Urothelium cell line (cell line): ENCODE data around the gene STX7.

ENCODE experiments used
- DNase-seq: peaks from one replicate; pipeline ENCODE4 v3.0.0; 2011; ENCODE audit warnings: low spot score, mixed read lengths
- FAIRE-seq: peaks from 2 replicates; lab custom pipeline; 2011; peaks lifted over from hg19 to GRCh38; lab: Jason Lieb, UNC

Gene STX7

GRCh38 chr6:132478674-132479073 is 34.2 kb downstream of the STX7 start:
- DNase-seq (no peak), FAIRE-seq (no peak)

GRCh38 chr6:132478266-132478665 is 34.6 kb downstream of the STX7 start:
- FAIRE-seq (no peak), DNase-seq (no peak)

DNA sequence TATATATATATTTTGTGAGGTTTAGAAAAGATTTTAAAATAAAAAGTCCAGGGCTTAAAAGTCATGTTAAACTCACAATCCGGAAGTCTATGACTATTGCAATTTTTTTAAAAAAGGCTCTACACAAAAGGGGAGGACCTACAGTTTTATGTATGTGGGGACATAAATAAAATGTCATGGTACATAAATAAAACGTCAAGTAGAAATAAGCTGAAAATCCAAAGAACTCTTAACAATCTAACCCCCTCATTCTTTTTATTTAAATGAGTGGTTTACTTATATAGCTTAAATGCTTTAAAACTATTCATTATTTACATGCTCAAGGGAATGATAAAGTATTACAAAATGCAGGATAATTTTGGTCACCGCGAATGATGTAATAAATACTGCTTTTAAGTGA is 36.2 kb downstream of the STX7 start:
- FAIRE-seq (no peak), DNase-seq (no peak)

DNA sequence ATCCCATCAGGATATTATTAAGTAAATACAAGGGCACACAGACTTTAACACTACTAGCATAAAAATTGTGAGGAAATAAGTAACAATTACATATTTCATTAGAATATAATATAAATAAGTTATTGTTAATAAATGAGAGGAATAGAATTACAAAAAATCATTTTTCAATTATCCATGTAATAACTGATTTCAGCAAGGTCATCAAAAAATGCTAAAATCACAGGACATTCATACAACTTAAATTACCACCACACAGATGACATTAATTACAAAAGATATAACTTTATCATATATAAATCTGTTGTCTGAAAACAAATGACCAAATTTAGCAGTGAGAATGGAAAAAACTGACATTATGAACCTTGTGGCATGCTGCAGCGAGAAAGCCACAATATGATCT is 37.0 kb downstream of the STX7 start:
- FAIRE-seq (no peak), DNase-seq (no peak)

GRCh38 chr6:132471787-132472186 is 41.1 kb downstream of the STX7 start:
- no peak for FAIRE-seq
- no peak for DNase-seq

GRCh38 chr6:132466952-132467351 is 46.0 kb downstream of the STX7 start:
- FAIRE-seq (no peak), DNase-seq (no peak)

- FAIRE-seq (no peak), DNase-seq (no peak)
Observed at GRCh38 chr6:132465530-132466485, 47.1 kb downstream of the STX7 start.

DNA sequence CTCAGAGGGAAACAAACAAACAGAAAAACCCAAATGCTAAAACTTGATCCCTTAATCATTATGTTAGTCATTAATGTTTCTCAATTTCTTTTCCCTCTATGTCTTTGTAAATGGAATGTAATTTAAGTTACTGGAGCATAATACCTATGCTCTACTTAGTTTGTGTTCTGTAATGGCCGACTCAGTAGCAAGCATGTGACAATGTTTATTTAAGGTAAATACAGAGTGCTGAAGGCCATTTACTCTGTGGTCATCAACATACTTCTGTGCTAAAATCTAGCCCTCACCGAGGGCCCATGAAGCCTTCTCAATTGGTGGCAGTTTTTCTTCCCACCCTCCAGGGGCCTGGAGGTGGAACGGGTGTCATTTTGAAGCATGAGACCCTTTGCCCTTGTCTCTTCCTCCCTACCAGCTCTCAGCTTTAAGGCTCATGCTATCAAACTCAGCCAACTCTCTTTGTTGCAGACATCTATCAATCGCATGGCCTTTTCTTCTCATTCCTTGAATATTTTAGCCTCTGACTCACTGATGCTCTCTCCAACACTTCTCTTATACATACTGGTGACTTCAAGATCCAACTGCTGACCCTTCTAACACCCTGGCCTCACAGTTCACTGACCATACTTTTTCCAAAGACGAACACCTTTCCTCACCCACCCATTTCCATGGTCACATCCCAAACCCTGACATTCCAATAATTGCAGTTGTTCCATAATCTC is 48.2 kb downstream of the STX7 start:
- FAIRE-seq, result no peak
- DNase-seq, result peak; percentile 25

DNA sequence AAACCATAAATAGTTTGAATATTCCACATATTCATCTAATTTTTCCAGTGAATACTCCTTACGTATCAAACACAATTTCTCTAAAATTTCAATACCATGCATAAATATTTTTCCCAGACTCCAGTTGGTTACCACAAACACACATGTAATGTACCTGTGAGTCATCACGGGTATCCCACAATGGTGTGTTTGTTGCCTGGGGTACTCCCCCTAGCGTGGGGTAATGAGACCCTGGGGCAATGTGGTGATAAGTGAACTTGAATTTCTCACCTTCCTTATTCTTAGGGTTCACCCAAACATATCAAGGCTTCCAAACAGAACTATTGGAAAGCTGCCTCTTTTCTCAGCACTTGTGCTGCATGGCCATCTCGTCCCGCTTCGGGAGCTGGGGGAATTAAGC is 51.0 kb downstream of the STX7 start:
- DNase-seq (no peak), FAIRE-seq (no peak)

GRCh38 chr6:132459605-132459952 is 53.3 kb downstream of the STX7 start:
- DNase-seq (no peak), FAIRE-seq (no peak)

DNA sequence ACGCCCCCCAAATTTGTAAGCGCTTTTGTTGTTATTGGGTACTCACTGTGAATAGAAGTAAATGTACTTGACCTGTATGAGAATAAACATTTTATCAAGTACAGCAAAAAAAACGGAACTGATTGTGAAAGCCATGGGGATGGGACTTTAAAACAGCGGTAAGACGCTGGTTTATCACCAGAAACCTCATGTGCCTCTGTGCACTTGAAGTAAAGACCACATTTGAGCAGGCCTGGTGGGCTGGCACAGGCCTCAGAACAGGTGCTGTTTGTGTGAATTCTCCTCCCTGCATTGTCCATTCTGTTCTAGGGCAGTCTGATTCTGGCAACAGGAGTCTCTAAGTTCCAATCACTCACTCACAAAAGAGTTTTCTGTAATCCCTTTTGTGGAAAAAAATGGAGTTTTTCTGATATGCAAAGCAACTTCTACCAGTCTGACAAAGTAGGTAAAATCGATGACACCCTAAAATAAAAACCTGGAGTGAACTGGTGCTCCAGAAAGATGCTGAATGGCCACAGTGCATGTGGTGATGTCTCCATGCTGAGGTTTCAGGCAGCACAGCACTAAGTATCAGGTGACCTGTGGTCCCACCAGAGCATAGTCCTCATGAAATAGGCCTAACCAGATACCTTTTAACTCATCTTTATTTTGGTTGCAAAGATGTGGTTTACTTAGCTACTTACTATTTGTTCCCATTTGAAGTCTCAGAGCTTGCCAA is 53.9 kb downstream of the STX7 start:
- FAIRE-seq, result no peak

DNA sequence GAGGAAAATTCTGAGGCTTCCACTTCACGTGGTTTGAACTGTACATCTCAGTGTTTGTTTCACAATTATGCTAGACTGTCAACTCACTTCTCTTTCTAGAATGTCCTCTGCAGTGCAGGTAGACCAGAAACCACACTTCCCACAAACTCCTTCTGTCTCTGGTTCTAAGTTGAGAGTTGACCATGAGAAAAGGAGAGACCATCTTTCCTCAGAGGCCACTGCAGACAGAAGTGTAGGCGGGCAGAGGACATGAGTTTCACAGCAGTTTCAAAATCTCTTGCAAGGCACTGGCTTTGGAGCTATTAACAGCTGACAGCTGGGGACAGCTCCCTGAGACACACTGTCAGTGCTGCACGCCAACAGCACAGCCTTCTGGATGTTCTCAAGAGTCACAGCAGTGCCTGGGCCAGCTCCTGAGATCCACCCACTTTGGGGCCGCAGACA is 56.2 kb downstream of the STX7 start:
- no peak for FAIRE-seq
- no peak for DNase-seq

More for the DNA sequence above, 53.9 kb downstream of the STX7 start:
- DNase-seq, result no peak

- no peak for FAIRE-seq
Observed at GRCh38 chr6:132446855-132447241, 66.1 kb downstream of the STX7 start.

DNA sequence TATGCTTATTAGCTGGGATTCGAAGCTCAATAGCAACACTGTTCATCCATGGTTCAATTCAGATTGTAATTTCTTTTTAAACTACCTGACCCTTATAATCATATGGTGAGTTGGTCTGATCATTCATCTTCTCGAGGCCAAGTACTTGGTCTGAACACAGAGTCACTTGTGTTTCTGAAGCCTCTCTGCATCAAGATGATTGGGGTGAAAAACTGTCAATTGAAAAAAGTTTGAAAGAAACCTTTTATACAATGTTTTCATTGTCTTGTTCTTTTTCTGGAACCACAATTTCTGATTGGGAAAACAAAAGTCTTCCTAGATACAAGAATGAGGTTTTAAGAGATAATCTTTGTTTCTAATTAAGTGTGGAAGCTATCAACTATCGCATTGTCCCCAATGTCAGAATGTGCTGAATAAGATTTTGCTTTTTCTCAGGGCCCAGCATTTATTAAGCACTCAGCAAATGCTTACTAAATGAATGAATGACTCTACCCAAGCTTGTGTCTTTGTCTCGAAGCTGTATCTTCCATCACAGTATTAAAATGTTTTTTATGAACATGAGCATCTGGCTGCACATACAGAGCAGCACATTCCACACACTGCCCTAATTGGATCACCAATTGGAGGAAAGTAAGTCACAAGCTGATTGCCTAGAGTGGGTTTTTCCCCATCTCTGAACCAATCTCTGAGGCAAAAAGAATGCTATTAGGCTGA is 66.6 kb downstream of the STX7 start:
- FAIRE-seq, result no peak
- no peak for DNase-seq

More at GRCh38 chr6:132446855-132447241, 66.1 kb downstream of the STX7 start:
- DNase-seq, result no peak

DNA sequence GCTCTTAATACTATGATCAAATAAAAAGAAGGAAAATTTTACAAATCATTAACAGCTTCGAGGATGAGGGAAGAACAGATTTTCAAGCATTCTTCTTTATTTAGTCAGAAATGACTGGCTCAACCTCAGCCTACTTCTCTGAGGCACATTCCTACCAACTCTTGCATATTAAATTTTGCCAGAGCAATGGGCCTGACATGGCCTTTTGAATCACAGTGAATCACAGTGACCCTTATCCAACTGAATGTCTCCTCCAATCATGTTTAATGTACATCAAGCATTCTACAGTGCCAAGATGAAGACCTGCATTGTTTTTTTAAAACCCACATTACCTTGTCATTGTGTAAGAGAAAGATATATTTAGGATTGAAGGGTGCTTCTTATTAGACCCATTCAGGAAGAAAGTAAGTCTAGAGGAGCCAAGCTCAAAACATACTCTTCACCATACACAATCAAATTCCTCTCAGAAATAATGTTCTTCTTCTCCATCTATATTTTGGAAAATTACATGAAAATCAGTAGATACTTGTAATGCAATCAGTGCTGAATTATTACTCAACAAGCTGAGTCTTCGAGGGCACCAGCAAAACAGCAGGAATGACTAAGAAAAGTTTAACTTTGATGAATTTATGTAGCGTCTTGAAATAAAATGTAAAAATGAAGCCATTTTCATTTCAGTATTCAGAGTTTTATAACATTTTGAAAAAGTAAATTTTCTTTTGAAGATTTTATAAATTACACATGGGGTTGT is 67.5 kb downstream of the STX7 start:
- FAIRE-seq, result no peak

GRCh38 chr6:132443206-132443605 is 69.7 kb downstream of the STX7 start:
- FAIRE-seq (no peak), DNase-seq (no peak)

More for the DNA sequence above, 67.5 kb downstream of the STX7 start:
- DNase-seq, result peak; percentile 14

DNA sequence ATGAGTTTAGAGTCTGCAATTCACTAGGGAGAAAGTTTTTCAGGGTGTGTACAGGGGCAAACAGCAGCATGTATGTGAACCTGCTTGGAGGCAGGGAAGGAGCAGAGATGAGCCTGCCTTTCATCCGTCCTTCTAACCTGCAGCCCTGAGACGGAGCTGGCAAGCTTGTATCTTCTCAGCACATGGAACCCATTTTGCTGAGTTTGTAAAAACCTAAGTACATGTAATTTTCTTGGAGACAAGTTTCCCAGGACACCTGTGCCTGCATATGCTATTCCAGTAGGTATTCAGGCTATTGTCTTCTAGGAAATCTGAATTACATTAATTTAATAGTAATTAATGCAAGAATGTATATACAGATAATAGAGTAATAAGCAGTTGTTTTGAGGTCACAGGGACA is 82.8 kb downstream of the STX7 start:
- no peak for FAIRE-seq
- no peak for DNase-seq

DNA sequence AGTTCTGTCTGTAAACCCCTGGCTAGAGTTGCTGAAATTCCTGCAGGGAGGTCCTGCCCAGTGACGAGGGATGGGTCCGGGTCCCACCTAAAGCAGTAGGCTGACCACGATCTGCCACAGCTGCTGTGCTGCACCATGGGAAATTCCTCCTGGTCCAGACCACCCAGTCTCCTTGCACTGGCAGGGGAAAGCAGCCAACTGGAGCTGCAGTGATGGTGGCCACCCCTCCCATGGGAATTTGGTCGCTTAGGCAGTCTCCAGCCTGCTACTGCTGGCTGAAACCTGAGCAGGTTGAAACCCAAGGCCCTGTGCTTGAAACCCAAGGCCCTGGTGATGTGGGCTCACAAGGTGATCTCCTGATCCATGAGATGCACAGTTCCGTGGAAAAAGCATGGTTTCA is 87.7 kb downstream of the STX7 start:
- no peak for DNase-seq
- FAIRE-seq, result no peak

DNA sequence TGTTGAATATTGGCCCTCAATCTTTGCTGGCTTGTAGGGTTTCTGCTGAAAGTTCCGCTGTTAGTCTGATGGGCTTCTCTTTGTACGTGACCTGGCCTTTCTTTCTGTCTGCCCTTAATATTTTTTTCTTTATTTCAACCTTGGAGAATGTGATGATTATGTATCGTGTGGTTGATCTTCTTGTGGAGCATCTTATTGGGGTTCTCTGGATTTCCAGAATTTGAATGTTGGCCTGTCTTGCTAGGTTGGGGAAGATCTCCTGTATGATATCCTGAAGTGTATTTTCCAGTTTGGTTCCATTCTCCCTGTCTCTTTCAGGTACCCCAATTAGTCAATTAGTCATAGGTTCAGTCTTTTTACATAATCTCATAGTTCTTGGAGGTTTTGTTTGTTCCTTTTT is 89.1 kb downstream of the STX7 start:
- no peak for FAIRE-seq

More for the DNA sequence above, 89.1 kb downstream of the STX7 start:
- DNase-seq, result no peak
